ENCODE measurements around the gene EEF1G. TPM values are rescaled to one million over a fixed set of nuclear protein-coding genes. Genes with fewer than 3 reads are reported as not detected.

EEF1G gene
- total and polyA plus RNA-seq, 2 of the 13 experiments (the other 11 are each of a cell fraction or from before 2014, with no cell fraction given): 1,787 to 2,144 TPM

- TF ChIP-seq, protein P1, sequence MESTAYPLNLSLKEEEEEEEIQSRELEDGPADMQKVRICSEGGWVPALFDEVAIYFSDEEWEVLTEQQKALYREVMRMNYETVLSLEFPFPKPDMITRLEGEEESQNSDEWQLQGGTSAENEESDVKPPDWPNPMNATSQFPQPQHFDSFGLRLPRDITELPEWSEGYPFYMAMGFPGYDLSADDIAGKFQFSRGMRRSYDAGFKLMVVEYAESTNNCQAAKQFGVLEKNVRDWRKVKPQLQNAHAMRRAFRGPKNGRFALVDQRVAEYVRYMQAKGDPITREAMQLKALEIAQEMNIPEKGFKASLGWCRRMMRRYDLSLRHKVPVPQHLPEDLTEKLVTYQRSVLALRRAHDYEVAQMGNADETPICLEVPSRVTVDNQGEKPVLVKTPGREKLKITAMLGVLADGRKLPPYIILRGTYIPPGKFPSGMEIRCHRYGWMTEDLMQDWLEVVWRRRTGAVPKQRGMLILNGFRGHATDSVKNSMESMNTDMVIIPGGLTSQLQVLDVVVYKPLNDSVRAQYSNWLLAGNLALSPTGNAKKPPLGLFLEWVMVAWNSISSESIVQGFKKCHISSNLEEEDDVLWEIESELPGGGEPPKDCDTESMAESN (CRISPR knock-in tag; conservative IDR thresholded peaks at IDR 0.05): no peak
- no peak for TF ChIP-seq NRL (CRISPR knock-in tag; IDR thresholded peaks at IDR 0.05; ENCODE audit: borderline replicate concordance)
- TF ChIP-seq SCMH1 (CRISPR knock-in tag; IDR thresholded peaks at IDR 0.05; ENCODE audit: borderline replicate concordance): no peak
- TF ChIP-seq, protein P2, sequence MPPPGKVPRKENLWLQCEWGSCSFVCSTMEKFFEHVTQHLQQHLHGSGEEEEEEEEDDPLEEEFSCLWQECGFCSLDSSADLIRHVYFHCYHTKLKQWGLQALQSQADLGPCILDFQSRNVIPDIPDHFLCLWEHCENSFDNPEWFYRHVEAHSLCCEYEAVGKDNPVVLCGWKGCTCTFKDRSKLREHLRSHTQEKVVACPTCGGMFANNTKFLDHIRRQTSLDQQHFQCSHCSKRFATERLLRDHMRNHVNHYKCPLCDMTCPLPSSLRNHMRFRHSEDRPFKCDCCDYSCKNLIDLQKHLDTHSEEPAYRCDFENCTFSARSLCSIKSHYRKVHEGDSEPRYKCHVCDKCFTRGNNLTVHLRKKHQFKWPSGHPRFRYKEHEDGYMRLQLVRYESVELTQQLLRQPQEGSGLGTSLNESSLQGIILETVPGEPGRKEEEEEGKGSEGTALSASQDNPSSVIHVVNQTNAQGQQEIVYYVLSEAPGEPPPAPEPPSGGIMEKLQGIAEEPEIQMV (CRISPR knock-in tag; IDR thresholded peaks at IDR 0.05; ENCODE audit: low read depth): no peak
- TF ChIP-seq ZNF282 (IDR thresholded peaks at IDR 0.05; ENCODE audit: partially characterized antibody): no peak
- no peak for TF ChIP-seq ZNF382 (CRISPR knock-in tag; IDR thresholded peaks at IDR 0.05; ENCODE audit: borderline replicate concordance)
- peak; percentile 69; the same call in 1 of the 2 replicates for TF ChIP-seq DNMT3B (CRISPR knock-in tag; conservative IDR thresholded peaks at IDR 0.05)
- no peak for TF ChIP-seq NBN (conservative IDR thresholded peaks at IDR 0.05)
- TF ChIP-seq NCOA5 (CRISPR knock-in tag; IDR thresholded peaks at IDR 0.05): no peak
- 0 out of 2 replicates have a peak, but pooled peaks have one; percentile 13 for TF ChIP-seq NR2F6 (IDR thresholded peaks at IDR 0.05)
- peak; percentile 42; the same call in 1 of the 2 replicates for TF ChIP-seq NR2F6 (CRISPR knock-in tag; IDR thresholded peaks at IDR 0.05)
- TF ChIP-seq, protein P3, sequence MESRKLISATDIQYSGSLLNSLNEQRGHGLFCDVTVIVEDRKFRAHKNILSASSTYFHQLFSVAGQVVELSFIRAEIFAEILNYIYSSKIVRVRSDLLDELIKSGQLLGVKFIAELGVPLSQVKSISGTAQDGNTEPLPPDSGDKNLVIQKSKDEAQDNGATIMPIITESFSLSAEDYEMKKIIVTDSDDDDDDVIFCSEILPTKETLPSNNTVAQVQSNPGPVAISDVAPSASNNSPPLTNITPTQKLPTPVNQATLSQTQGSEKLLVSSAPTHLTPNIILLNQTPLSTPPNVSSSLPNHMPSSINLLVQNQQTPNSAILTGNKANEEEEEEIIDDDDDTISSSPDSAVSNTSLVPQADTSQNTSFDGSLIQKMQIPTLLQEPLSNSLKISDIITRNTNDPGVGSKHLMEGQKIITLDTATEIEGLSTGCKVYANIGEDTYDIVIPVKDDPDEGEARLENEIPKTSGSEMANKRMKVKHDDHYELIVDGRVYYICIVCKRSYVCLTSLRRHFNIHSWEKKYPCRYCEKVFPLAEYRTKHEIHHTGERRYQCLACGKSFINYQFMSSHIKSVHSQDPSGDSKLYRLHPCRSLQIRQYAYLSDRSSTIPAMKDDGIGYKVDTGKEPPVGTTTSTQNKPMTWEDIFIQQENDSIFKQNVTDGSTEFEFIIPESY (CRISPR knock-in tag; IDR thresholded peaks at IDR 0.05): no peak
- TF ChIP-seq, protein P4, sequence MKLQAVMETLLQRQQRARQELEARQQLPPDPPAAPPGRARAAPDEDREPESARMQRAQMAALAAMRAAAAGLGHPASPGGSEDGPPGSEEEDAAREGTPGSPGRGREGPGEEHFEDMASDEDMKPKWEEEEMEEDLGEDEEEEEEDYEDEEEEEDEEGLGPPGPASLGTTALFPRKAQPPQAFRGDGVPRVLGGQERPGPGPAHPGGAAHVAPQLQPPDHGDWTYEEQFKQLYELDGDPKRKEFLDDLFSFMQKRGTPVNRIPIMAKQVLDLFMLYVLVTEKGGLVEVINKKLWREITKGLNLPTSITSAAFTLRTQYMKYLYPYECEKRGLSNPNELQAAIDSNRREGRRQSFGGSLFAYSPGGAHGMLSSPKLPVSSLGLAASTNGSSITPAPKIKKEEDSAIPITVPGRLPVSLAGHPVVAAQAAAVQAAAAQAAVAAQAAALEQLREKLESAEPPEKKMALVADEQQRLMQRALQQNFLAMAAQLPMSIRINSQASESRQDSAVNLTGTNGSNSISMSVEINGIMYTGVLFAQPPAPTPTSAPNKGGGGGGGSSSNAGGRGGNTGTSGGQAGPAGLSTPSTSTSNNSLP (IDR thresholded peaks at IDR 0.05; ENCODE audit: low read depth, low read length): no peak
- peak; percentile 59; the same call in 1 of the 2 replicates for TF ChIP-seq YEATS4 (CRISPR knock-in tag; IDR thresholded peaks at IDR 0.05; ENCODE audit: borderline replicate concordance)
- TF ChIP-seq ZNF788 (CRISPR knock-in tag; IDR thresholded peaks at IDR 0.05; ENCODE audit: borderline replicate concordance): no peak; the same call in 1 of the 2 replicates
- no peak for TF ChIP-seq NCOA1 (CRISPR knock-in tag; IDR thresholded peaks at IDR 0.05)
- no peak for TF ChIP-seq ZNF558 (CRISPR knock-in tag; IDR thresholded peaks at IDR 0.05; ENCODE audit: borderline replicate concordance)
- TF ChIP-seq ZNF3 (CRISPR knock-in tag; IDR thresholded peaks at IDR 0.05): no peak
- TF ChIP-seq THAP8 (CRISPR knock-in tag; IDR thresholded peaks at IDR 0.05; ENCODE audit: borderline replicate concordance): no peak
- TF ChIP-seq ZNF292 (CRISPR knock-in tag; IDR thresholded peaks at IDR 0.05; ENCODE audit: borderline replicate concordance, low read depth): no peak
Measured at GRCh38 chr11:62599069-62599696, 25.5 kb upstream of the EEF1G start (continued).

All from HepG2 (cell line).